AG04449 (cell line): ENCODE data around the gene AURKB.
A peak's percentile ranks its signal among the peaks of the same experiment; 100 is the strongest.

ENCODE experiments used
- CTCF ChIA-PET: fragments of 350-600 bp; formaldehyde crosslinking; extraction: SDS; loops from one replicate; lab custom pipeline; 2021; ENCODE audit warnings: antibody characterized with exemption; lab: Yijun Ruan, JAX
- POLR2A ChIA-PET: fragments of 400-600, 350-600 bp; formaldehyde crosslinking; extraction: SDS; loops from one replicate; lab custom pipeline; 2020; ENCODE audit warnings: antibody characterized with exemption, inconsistent platforms; lab: Yijun Ruan, JAX
- DNase-seq: peaks from one replicate; pipeline ENCODE4 v3.0.0-alpha.2; 2010; ENCODE audit warnings: low read depth, low spot score
- H3K4me3 ChIP-seq: 2 replicates; pipeline ENCODE4 v1.5.1; 2011; ENCODE audit warnings: low read depth, mild to moderate bottlenecking, control low read depth, low read length
- CTCF ChIP-seq: IDR thresholded peaks from one replicate; pipeline ENCODE4 v1.5.1; 2011; ENCODE audit warnings: mild to moderate bottlenecking, moderate library complexity, low read length, control low read depth, inconsistent platforms; ENCODE audit not compliant: insufficient read depth; ENCODE audit errors: missing control alignments

The AURKB gene

GRCh38 chr17:8186787-8187516, 23.4 kb downstream of the AURKB start:
- peak; percentile 87 for DNase-seq
- POLR2A ChIA-PET = interaction anchor here (1.2 to 3.7 kb wide), 5 partner anchors 14 to 307 kb away, joined by 3 to 29 read pairs (median 6); no protein-coding TSS in a partner anchor
- CTCF ChIA-PET = interaction anchor here (0.9 to 2.7 kb wide), 4 partner anchors 14 to 68 kb away, joined by 3 to 13 read pairs (median 6); partner anchors contain the start of gene ALOXE3
- H3K4me3 ChIP-seq = peak overlapping the region; percentile 85
- TF ChIP-seq CTCF = peak; percentile 62

GRCh38 chr17:8186446-8186786, 24.0 kb downstream of the AURKB start:
- CTCF ChIA-PET = interaction anchor here (0.8 to 2.7 kb wide), 6 partner anchors 15 to 126 kb away, joined by 3 to 13 read pairs (median 3); partner anchors contain the start of gene ALOXE3

GRCh38 chr17:8185582-8186445, 24.6 kb downstream of the AURKB start:
- H3K4me3 ChIP-seq = peak overlapping the region; percentile 85
- POLR2A ChIA-PET = interaction anchor here (0.7 to 3.7 kb wide), 6 partner anchors 9 to 61 kb away, joined by 3 to 29 read pairs (median 5); partner anchors contain the start of genes HES7 and TMEM107
- CTCF ChIA-PET = interaction anchor here (0.8 to 2.7 kb wide), 7 partner anchors 14 to 126 kb away, joined by 3 to 13 read pairs (median 3); partner anchors contain the start of gene ALOXE3
- no peak for DNase-seq
- no peak for TF ChIP-seq CTCF

More at GRCh38 chr17:8186446-8186786, 24.0 kb downstream of the AURKB start:
- DNase-seq = no peak
- no peak for TF ChIP-seq CTCF
- H3K4me3 ChIP-seq = peak overlapping the region; percentile 85
- POLR2A ChIA-PET = interaction anchor here (1.2 to 3.7 kb wide), 5 partner anchors 10 to 39 kb away, joined by 3 to 29 read pairs (median 6); partner anchors contain the start of gene TMEM107

- no peak for DNase-seq
- TF ChIP-seq CTCF = no peak
- ChIA-PET CTCF (interaction anchor here (0.8 to 1.5 kb wide), 3 partner anchors 16 to 123 kb away, joined by 3 to 4 read pairs (median 3); no protein-coding TSS in a partner anchor), POLR2A (interaction anchor here (0.6 to 1.0 kb wide), 2 partner anchors 9 to 25 kb away, joined by 3 read pairs; partner anchors contain the start of gene PER1)
- H3K4me3 ChIP-seq = peak overlapping the region; percentile 76
Measured at GRCh38 chr17:8176998-8177731, 33.2 kb downstream of the AURKB start.

GRCh38 chr17:8176197-8176940, 34.0 kb downstream of the AURKB start, which contains the start of gene TMEM107:
TSS of gene TMEM107 (minus strand) at chr17:8176380. CDS start at chr17:8176286, 94 bp downstream.
- TF ChIP-seq CTCF = no peak
- ChIA-PET POLR2A (interaction anchor here (0.6 to 1.0 kb wide), 3 partner anchors 9 to 258 kb away, joined by 3 read pairs; partner anchors contain the start of gene PER1), CTCF (interaction anchor here (0.8 to 1.5 kb wide), 4 partner anchors 15 to 124 kb away, joined by 3 to 4 read pairs (median 3); no protein-coding TSS in a partner anchor)
- DNase-seq = no peak
- H3K4me3 ChIP-seq = peak within 1 kb of the TSS; percentile 76
